NCI-H748 (cell line): ENCODE measurements around the gene HSD17B2.
A peak's percentile ranks its signal among the peaks of the same experiment; 100 is the strongest.

Source experiments
- DNase-seq: peaks from one replicate; lab custom pipeline; 2025; ENCODE audit not compliant: unreplicated experiment; lab: John Stamatoyannopoulos, UW

Gene HSD17B2

DNA sequence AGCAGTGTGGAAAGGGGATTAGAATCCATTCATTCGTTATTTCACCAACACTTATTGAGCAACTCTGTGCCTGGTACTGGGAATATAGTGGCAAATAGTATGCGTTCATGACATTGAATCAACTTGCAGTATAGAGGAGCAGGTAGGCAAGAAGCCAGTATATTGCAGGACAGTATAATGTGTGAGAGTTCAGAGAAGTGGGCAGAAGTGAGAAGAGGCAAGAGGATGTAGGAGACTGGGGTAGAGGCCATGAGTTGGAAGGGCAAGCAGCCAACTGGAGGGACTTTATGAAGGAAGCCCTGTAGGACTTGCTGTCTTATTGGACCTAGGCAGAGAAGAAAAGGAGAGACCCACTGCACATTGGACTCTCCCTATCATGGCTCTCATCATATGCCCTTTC, 12.3 kb downstream of the HSD17B2 start:
- DNase-seq, result no peak

GRCh38 chr16:82047787-82048186, 12.7 kb downstream of the HSD17B2 start:
- no peak for DNase-seq

DNA sequence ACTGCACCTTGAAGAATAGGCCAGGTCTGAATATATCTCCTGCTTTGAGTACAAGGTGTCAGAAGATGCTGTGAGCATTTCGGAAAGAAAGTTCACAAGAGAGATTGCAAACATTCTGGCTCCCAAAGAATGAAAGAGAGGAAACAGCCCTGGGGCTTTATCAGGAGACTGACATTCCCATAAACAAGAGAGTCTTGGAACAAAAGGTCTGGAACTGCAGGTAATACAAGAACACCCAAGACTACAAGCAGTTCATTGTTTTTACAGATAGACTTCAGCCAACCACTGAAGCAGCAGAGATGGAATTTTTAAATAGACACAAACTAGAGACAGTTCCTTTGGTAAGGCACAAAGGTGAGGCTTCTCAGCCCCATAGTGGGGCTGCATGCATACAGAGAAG, 14.4 kb downstream of the HSD17B2 start:
- no peak for DNase-seq

DNA sequence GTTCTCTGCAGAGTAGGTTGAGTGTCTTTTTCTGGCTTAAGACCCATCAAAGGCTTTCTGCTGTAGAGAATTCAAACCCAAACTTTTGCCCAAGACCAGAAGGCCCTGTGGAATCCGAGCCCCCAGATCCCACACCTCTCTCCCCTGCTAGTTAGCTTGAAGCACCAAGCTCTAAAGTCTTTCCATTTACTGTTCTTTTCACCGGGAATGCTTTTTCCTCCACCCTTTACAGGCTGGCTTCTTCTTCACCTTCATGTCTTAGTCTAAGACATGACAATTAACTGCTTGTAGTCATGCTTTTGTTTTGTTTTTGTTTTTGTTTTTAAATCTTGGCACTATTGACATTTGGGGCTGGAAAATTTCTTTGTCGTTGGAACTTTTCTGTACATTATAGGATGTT, 15.5 kb downstream of the HSD17B2 start:
- no peak for DNase-seq

GRCh38 chr16:82050909-82051357, 15.9 kb downstream of the HSD17B2 start:
- DNase-seq, result no peak

- no peak for DNase-seq
These were observed 16.6 kb downstream of the HSD17B2 start for GRCh38 chr16:82051656-82052055.

DNA sequence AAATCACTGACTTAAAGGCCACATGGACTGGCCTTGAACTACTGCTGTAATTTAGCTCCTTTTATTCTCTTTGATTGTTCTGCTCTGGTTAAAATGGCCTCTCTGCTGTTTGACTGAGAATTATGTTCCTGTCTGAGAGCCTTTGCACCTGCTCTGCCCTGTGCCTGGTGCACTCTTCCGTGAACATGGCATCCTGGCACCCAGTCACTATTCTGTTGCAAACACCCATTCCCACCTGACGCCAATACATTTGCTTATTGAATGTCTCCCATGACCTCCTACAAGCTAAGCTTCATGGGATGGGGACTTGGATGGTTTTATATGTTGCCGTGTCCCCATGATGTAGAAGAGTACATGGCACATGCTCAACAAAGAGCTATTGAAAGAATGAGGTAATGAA, 20.1 kb downstream of the HSD17B2 start:
- no peak for DNase-seq

DNA sequence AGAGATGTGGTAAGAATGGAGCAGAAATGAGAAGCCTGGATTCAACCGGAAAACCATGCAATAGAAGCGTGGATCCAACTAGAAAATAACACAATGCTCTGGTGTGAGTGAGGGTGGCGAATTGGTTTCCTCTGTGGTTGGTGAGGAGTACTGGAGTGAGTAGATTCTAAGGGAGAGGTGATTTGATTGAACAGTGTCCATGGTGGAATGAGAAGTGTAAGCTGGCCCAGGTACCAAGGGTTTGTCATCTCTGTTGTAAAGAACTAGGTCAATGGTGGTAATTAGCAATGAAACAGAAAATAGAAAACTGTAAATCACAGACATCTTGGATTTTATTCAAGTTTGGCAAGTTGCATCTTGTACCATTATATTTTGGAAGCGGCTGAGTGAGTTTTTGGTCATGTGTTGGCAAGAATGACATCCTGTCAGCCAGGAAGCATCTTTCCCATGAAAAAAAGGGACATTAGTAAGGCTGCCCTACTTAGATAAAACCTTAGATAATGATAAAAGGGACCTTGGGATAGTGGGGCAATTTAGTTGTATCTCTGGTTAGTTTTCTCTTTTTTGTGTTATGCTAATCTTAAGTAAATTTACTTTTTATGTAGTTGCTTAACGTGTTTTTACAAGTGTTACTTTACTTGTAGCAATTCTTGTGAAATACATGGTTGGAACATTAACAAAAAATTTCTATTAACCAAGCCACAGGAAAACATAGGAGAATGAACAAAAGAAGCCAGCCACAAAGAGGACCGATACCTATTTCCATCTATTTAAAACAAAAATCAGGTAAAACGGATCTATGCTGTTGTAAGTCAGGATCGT, 20.9 kb downstream of the HSD17B2 start:
- DNase-seq, result no peak

DNA sequence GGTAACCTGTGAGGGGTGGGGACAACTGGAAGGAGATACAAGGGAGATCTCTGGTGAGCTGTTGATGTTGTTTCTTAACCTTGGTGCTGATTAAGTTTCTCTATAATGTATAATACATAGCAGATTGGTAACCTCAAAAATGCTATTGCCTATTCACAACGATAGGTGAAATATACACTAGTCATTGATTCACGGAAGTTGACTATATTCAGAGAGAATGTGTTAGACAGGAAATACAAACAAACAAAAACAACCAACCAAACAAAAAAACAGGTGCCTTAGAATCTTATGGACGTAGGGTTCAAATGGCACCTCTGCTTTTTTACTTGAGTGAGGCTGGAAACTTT, 21.5 kb downstream of the HSD17B2 start:
- DNase-seq, result no peak

GRCh38 chr16:82059161-82059982, 24.3 kb downstream of the HSD17B2 start:
- DNase-seq, result no peak

DNA sequence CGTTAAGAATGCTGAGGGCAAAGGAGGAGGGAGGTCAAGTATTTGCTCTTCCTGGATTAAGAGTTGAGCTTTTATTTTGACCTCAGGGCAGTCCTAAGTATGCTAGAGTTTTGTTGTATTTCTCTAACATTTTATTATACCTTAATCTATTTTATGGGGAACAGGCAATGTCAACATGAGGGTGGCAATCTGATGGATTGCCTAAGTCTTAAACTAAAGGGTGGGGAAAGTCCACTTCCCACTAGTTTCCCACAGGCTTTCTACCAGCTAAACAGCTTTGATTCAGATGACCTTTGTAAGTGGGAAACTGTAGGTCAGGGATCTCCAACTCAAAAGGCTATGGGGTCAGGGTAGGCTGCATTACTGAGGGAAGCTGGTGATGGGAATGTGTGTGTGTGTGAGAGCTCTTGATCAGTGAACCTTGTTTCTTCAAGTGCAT, 24.9 kb downstream of the HSD17B2 start:
- no peak for DNase-seq

- peak; percentile 59 for DNase-seq
These were observed 26.9 kb downstream of the HSD17B2 start for GRCh38 chr16:82061861-82062525.

DNA sequence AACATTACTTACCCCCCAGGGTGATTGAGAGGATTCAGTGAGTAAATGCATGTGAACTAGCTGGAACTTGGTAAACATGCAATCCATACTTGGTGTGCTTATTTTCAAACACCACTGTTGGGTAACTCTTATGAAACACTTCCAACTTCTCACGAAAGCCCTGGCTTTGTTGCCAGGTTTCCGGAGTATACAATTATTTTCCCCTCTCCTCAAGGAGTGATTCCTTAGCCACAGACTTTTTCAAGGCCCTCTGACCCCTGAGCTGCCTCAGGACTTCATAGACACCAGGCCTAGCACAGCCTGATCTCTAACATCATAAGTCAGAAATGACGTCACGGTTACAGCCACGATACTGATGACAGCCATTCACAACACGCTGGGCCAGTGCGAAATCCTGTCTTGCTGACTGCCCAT, 27.6 kb downstream of the HSD17B2 start:
- DNase-seq, result no peak

DNA sequence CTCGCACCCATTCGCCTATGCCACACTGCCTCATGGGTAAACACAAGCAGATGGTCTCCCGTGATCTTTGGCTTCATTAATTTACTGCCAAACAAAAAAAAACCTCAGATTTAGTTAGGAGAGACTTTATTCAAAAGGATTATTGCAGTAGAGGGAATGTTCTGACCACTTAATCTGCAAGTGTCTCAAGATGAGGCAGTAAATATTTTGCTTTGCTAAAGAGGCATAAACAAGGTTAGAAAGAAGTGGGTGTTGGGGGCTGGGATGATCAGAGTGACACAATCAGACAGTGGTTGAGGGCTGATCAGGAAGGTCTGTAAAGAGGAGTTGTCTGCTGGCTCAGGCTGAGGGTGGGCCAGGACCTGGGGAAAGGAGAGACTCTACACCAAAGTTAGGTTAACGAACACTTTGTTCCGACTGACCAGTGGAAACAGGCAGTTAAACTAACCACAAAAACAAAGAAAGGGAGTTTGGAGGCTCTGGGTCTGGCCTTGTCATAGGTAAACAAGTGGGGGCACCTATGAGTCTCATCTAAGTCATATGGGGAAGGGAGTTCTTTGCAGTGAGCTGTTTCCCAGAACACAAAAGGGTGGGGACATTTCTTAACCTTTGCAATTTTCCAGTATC, 28.5 kb downstream of the HSD17B2 start:
- no peak for DNase-seq

GRCh38 chr16:82067042-82067803, 32.2 kb downstream of the HSD17B2 start:
- DNase-seq, result no peak

GRCh38 chr16:82067804-82068325, 32.8 kb downstream of the HSD17B2 start:
- DNase-seq, result no peak

DNA sequence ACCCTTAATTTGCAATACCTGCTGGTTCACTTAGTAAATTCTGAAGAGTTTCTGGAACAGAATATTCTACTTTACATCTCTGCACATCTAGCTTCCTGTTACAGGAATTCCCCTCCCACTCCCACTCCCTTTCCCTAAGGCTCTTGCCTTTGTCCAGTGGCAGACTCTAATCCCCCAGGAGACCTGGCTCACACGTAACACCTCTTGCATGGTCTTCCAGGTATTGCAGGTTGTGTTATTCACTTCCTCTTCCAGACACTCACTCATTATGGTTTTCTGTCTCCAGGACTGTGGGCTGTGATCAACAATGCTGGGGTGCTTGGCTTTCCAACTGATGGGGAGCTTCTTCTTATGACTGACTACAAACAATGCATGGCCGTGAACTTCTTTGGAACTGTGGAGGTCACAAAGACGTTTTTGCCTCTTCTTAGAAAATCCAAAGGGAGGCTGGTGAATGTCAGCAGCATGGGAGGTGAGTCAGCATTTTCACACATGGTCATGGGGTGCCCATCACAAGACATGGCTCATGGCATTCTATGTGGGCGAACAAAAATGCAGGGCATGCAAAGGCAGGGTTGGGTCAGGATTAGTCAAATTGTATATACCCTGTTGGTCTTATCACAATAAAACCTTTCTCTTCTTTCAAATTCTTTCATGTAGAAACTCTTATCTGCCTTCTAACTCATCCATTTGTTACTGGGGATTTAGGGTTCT, 35.8 kb downstream of the HSD17B2 start:
- no peak for DNase-seq

DNA sequence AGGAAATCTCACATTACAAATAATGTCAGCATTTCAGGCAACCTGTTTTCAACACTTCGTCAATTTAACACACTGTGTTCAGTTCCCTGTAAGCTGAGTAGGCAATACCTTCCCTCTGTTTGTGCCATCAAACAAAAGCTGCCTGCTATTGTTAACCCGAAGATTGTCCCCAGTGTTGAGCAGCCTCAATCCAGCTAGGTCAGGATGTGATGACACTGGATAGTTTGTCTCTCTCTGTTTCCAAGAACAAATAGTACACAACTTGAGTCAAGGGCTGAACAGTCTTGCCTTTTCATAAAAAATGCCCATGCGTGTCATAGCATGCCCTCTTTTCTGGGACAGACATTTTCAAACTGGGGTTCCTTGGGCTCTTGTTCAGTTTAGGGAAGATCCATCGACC, 36.4 kb downstream of the HSD17B2 start:
- peak; percentile 7 for DNase-seq

- DNase-seq, result no peak
These were observed 37.3 kb downstream of the HSD17B2 start for GRCh38 chr16:82072313-82072712.
